HCT116 (cell line): ENCODE measurements around the gene YLPM1. TPM values are rescaled to one million over a fixed set of nuclear protein-coding genes. Genes with fewer than 3 reads are reported as not detected.

Source experiments
- ATAC-seq: fragments of 200-7000 bp; cut with Tn5 transposase; 2 replicates; pipeline ENCODE4 v1.9.1; 2020; ENCODE audit warnings: mild to moderate bottlenecking, moderate library complexity
- BruUV-seq: library from RNA; stranded (reverse); fragments of 400-500 nt; replicated peaks from 2 replicates; lab custom pipeline; 2021; lab: Mats Ljungman, UMichigan
- CTCF ChIA-PET: fragments of 300-600 bp; sonication (Branson Sonifier 250); formaldehyde crosslinking; loops from one replicate; lab custom pipeline; 2021; ENCODE audit warnings: antibody characterized with exemption; lab: Charles Lee
- POLR2A ChIA-PET: fragments of 300-600, 350-600 bp; sonication (Branson Sonifier 250); formaldehyde crosslinking; loops from one replicate; lab custom pipeline; 2021; ENCODE audit warnings: antibody characterized with exemption; lab: Charles Lee
- RAD21 ChIA-PET, 2 experiments: fragments of 300-600 bp; sonication (Branson Sonifier 250); formaldehyde crosslinking; loops; one replicate each; lab custom pipeline; 2023; ENCODE audit warnings: low total read pairs in 2 of 2; ENCODE audit not compliant: uncharacterized antibody in 2 of 2, unreplicated experiment in 2 of 2, low non-redundant PET in 1 of 2; lab: Charles Lee
- DNase-seq: peaks from one replicate; pipeline ENCODE4 v3.0.0-alpha.2; 2010; ENCODE audit warnings: low read depth, low spot score
- H2AFZ ChIP-seq: fragments of 200-600 bp; shearing (Covaris generic), sonication (generic); 2 replicates; pipeline ENCODE4 v1.6.1; 2017; ENCODE audit warnings: low read depth, mixed run types, mixed read lengths, antibody characterized with exemption, low read length; ENCODE audit not compliant: poor library complexity, severe bottlenecking
- H3K27ac ChIP-seq: 2 replicates; pipeline ENCODE4 v1.5.1; 2012; ENCODE audit warnings: low read depth, low read length
- H3K27me3 ChIP-seq: fragments of 200-600 bp; sonication (generic); 2 replicates; pipeline ENCODE4 v1.6.1; 2016; ENCODE audit warnings: mixed run types, low read length, mixed read lengths; ENCODE audit not compliant: insufficient read depth
- H3K36me3 ChIP-seq, 2 experiments: fragments of 200-500 bp in 1 of 2; fragments of 200-600 bp in 1 of 2; sonication (Bioruptor generic) in 1 of 2; sonication (generic) in 1 of 2; 2 replicates each; pipeline versions ENCODE4 v1.5.1 to v1.6.1; 2014 to 2016; ENCODE audit warnings: low read length in 2 of 2, inconsistent platforms in 1 of 2, mixed read lengths in 1 of 2, mixed run types in 1 of 2; ENCODE audit not compliant: insufficient read depth in 2 of 2, control insufficient read depth in 1 of 2
- H3K4me1 ChIP-seq, 2 experiments: fragments of 200-600 bp in 1 of 2; sonication (generic) in 1 of 2; 2 replicates each; pipeline versions ENCODE4 v1.5.1 to v1.6.1; 2012 to 2017; ENCODE audit warnings: low read length in 2 of 2, inconsistent platforms in 1 of 2, mild to moderate bottlenecking in 1 of 2, mixed read lengths in 1 of 2, mixed run types in 1 of 2, moderate library complexity in 1 of 2; ENCODE audit not compliant: insufficient read depth in 2 of 2, control insufficient read depth in 1 of 2
- H3K4me2 ChIP-seq: fragments of 200-600 bp; sonication (generic); 2 replicates; pipeline ENCODE4 v1.6.1; 2017; ENCODE audit warnings: mixed run types, low read length, mixed read lengths
- H3K4me3 ChIP-seq, 2 experiments: fragments of 200-600 bp in 1 of 2; sonication (generic) in 1 of 2; replicated peaks in 1 of 2; 2 replicates each; pipeline ENCODE4 v1.5.1; 2011 to 2016; ENCODE audit warnings: low read length in 2 of 2, control low read depth in 1 of 2, low read depth in 1 of 2, mild to moderate bottlenecking in 1 of 2, mixed read lengths in 1 of 2, mixed run types in 1 of 2
- H3K79me2 ChIP-seq: fragments of 200-600 bp; sonication (generic); 2 replicates; pipeline ENCODE4 v1.6.1; 2017; ENCODE audit warnings: mild to moderate bottlenecking, mixed run types, low read length, moderate library complexity, mixed read lengths; ENCODE audit not compliant: insufficient read depth
- H3K9ac ChIP-seq: fragments of 200-600 bp; sonication (generic); 2 replicates; pipeline ENCODE4 v1.6.1; 2016; ENCODE audit warnings: low read length, mixed read lengths
- H3K9me2 ChIP-seq: fragments of 200-600 bp; sonication (generic), shearing (Covaris generic); 2 replicates; pipeline ENCODE4 v1.6.1; 2017; ENCODE audit warnings: mixed run types, mild to moderate bottlenecking, moderate library complexity; ENCODE audit not compliant: insufficient read depth
- H3K9me3 ChIP-seq, 2 experiments: fragments of 200-500 bp in 1 of 2; fragments of 200-600 bp in 1 of 2; sonication (Bioruptor generic) in 1 of 2; sonication (generic) in 1 of 2; 2 replicates each; pipeline ENCODE4 v1.6.1; 2014 to 2017; ENCODE audit warnings: low read length in 2 of 2, mixed read lengths in 2 of 2, inconsistent platforms in 1 of 2, low read depth in 1 of 2, mild to moderate bottlenecking in 1 of 2, mixed run types in 1 of 2, moderate library complexity in 1 of 2; ENCODE audit not compliant: control insufficient read depth in 1 of 2, insufficient read depth in 1 of 2
- H4K20me1 ChIP-seq: fragments of 200-600 bp; sonication (generic), shearing (Covaris generic); 2 replicates; pipeline ENCODE4 v1.6.1; 2017; ENCODE audit warnings: mixed run types, mild to moderate bottlenecking, moderate library complexity; ENCODE audit not compliant: insufficient read depth
- ATF3 ChIP-seq: IDR thresholded peaks from 2 replicates; pipeline ENCODE4 v1.6.1; 2012
- CBX3 ChIP-seq: IDR thresholded peaks from 2 replicates; pipeline ENCODE4 v1.6.1; 2012; ENCODE audit warnings: low read depth
- EGR1 ChIP-seq: IDR thresholded peaks from 2 replicates; pipeline ENCODE4 v1.6.1; 2012; ENCODE audit warnings: low read depth
- ELF1 ChIP-seq: IDR thresholded peaks from 2 replicates; pipeline ENCODE4 v1.6.1; 2012; ENCODE audit warnings: low read depth, borderline replicate concordance
- EZH2phosphoT487 ChIP-seq: fragments of 200-600 bp; IDR thresholded peaks from 2 replicates; pipeline ENCODE4 v1.6.1; 2018; ENCODE audit warnings: antibody characterized with exemption, borderline replicate concordance
- FOSL1 ChIP-seq: IDR thresholded peaks from 2 replicates; pipeline ENCODE4 v1.6.1; 2012; ENCODE audit warnings: low read depth
- JUND ChIP-seq: IDR thresholded peaks from 2 replicates; pipeline ENCODE4 v1.6.1; 2012
- MAX ChIP-seq: IDR thresholded peaks from 2 replicates; pipeline ENCODE4 v1.6.1; 2012
- POLR2A ChIP-seq: IDR thresholded peaks from 2 replicates; pipeline ENCODE4 v1.7.0; 2011; ENCODE audit warnings: borderline replicate concordance; ENCODE audit not compliant: insufficient read depth, insufficient read length; ENCODE audit errors: extremely low read depth
- POLR2AphosphoS5 ChIP-seq: IDR thresholded peaks from 2 replicates; pipeline ENCODE4 v1.6.1; 2011; ENCODE audit warnings: mild to moderate bottlenecking, low read depth, low read length, moderate library complexity
- RAD21 ChIP-seq: IDR thresholded peaks from 2 replicates; pipeline ENCODE4 v1.6.1; 2012; ENCODE audit warnings: low read depth, mild to moderate bottlenecking
- SIN3A ChIP-seq: IDR thresholded peaks from 2 replicates; pipeline ENCODE4 v1.6.1; 2012; ENCODE audit warnings: low read depth
- ZBTB33 ChIP-seq: IDR thresholded peaks from 2 replicates; pipeline ENCODE4 v1.6.1; 2011; ENCODE audit warnings: mild to moderate bottlenecking, low read length, moderate library complexity; ENCODE audit not compliant: insufficient replicate concordance; ENCODE audit errors: extremely low read depth
- ZNF274 ChIP-seq: fragments of 200-500 bp; sonication (Bioruptor generic); IDR thresholded peaks from 2 replicates; pipeline ENCODE4 v1.6.1; 2014; ENCODE audit warnings: mild to moderate bottlenecking, low read depth, low read length, inconsistent platforms
- intact Hi-C: fragments of 100-400 bp; cut with micrococcal nuclease; formaldehyde crosslinking; loops from 2 replicates; pipeline ENCODE4 v1.10.0; 2022
- total RNA-seq: library from RNA; stranded (reverse); gene quantifications from one replicate; pipeline ENCODE4 v1.2.1, GENCODE V29; 2021; ENCODE audit not compliant: unreplicated experiment

YLPM1 gene
- total RNA-seq, 1 experiment from 2014 or later: 55.1 TPM

- TF ChIP-seq ZBTB33 (no peak), RAD21 (no peak), FOSL1 (no peak), ZNF274 (no peak), ATF3 (no peak), CBX3 (no peak), SIN3A (no peak), POLR2A (no peak)
Observed at GRCh38 chr14:74879427-74880182, 116.5 kb downstream of the YLPM1 start (continued).

DNA sequence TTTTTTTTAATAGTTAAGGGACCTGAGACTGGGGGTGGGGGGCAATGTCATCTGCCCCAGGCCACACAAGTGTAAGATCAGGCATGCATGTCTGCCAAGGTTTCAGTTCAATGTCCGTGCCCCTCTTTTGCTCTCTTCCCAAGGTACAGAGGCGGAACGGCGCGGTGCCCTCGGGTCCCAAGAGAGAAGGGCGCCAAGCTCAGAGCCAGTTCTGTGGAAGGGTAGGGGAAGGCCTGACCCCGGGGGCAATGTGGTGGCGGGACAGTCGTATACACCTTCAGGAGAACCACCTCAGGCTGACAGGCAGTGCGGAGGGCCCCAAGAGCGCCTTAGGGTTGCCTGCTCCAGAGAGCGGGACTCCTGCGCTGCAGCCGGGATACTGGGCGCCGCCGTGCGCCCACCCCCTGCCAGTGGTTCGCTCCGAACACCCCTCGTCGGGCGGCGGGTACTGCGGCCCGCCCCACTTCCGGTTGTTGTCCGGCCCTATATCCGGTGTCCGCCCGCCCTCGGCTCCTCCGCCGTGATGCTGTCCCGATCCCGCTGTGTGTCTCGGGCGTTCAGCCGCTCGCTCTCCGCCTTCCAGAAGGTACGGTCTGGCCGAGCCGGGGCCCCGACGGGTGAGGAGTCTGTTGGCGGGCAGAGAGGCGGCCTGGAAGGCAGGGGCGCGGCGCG lies 118.5 kb downstream of the YLPM1 start, which contains the start of gene DLST:
TSS of gene DLST (plus strand) at position 486 of the 672 bp plus-strand sequence. CDS start at position 524, 38 bp downstream.
- Histone ChIP-seq H3K9me3 (no peaks in the 10 kb centered on the region), H3K36me3 (peaks cover 10 to 15% of the 10 kb centered on the region in 2 experiments; a peak in 2 of 4 replicates), H3K27ac (peak within 1 kb of the TSS; percentile 83), H3K4me1 (peaks cover 16 to 17% of the 10 kb centered on the region in 2 experiments), H3K27me3 (no peaks in the 10 kb centered on the region), H2AFZ (peak within 1 kb of the TSS; percentile 4), H3K4me2 (peak within 1 kb of the TSS; percentile 92), H4K20me1 (peaks cover 6% of the 10 kb centered on the region; the same call in 1 of the 2 replicates), H3K9me2 (no peaks in the 10 kb centered on the region), H3K79me2 (peaks cover 49% of the 10 kb centered on the region), H3K9ac (peak within 1 kb of the TSS; percentile 87), H3K4me3 (peak within 1 kb of the TSS; percentile 73 to 95)
- intact Hi-C loops: no loop called here
- no TSS peak for BruUV-seq
- peak; percentile 92 for ATAC-seq
- peak; percentile 71 for DNase-seq
- RAD21 ChIA-PET: interaction anchor here in 1 of 2 experiments (0.7 kb wide), 1 partner anchor 41 kb away, joined by 4 read pairs; the partner anchor contains the start of gene RPS6KL1
- CTCF ChIA-PET: interaction anchor here (5.3 kb wide), 1 partner anchor 21 kb away, joined by 27 read pairs; no protein-coding TSS in a partner anchor
- POLR2A ChIA-PET: no interaction called here
- peak; percentile 38 for TF ChIP-seq ZBTB33
- TF ChIP-seq POLR2AphosphoS5: peak; percentile 96
- no peak for TF ChIP-seq EGR1
- no peak for TF ChIP-seq EZH2phosphoT487
- peak; percentile 84 for TF ChIP-seq JUND
- peak; percentile 94 for TF ChIP-seq MAX
- no peak for TF ChIP-seq RAD21
- TF ChIP-seq ZNF274: no peak
- TF ChIP-seq CBX3: no peak; the same call in 1 of the 2 replicates
- TF ChIP-seq POLR2A: peak; percentile 90
- no peak for TF ChIP-seq ELF1
